HG02763 (cell line): ENCODE results near the gene CCDC27.

Experiments used
- ATAC-seq: cut with Tn5 transposase; IDR thresholded peaks from one replicate; pipeline ENCODE4 v1.9.1; 2021; ENCODE audit warnings: mild to moderate bottlenecking, moderate library complexity; ENCODE audit not compliant: unreplicated experiment

The CCDC27 gene

DNA sequence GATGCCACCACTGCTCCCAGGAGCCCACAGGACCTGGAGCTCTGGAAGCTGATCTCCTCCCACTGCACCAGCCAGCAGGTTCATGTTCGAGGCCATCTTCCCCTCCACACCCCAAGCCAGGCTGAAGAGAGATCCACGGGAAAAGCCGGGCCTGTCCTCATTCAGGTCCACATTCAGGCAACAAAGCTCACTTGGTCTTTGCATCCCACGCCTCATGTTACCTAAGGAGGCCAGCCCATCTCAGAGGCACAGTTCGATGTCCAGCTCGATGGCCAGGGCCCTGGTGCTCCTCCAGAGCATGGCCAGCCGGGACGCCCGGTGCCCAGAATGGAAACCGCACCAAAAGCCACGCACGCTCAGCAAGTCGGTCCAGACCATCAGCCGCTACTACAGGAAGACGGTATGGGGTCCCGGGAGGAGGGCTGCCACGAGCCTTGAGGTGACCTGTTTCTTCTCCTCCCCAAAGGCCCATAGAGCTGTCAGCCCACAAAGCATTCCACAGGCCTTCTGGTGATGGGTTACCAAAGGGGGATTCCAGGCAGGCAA lies at the start of gene CCDC27:
Gene CCDC27, plus strand, starts transcription at position 51 of the 546 bp plus-strand sequence. Its CDS starts 32 bp downstream, at position 83.
- no peak for ATAC-seq

DNA sequence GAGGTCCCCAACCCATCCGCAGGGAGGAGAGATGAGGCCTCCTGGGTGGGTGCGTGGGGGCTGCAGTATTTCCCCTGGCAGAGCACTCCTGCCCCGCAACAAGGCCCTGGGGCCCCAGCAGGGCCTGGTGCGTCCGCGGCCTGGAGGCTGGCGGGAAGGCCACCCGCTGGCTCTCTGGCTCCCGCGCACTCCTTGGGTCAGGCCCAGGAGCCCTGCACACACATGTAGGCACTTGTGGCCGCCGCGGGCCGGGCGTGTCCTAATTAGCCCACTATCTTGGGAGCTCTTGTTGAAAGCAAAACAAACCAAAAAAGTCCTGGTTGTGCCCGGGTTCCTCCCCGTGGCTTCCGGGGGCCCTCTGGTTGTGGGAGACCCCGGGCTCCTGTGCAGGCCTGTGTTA lies 49.7 kb upstream of the CCDC27 start:
- no peak for ATAC-seq

DNA sequence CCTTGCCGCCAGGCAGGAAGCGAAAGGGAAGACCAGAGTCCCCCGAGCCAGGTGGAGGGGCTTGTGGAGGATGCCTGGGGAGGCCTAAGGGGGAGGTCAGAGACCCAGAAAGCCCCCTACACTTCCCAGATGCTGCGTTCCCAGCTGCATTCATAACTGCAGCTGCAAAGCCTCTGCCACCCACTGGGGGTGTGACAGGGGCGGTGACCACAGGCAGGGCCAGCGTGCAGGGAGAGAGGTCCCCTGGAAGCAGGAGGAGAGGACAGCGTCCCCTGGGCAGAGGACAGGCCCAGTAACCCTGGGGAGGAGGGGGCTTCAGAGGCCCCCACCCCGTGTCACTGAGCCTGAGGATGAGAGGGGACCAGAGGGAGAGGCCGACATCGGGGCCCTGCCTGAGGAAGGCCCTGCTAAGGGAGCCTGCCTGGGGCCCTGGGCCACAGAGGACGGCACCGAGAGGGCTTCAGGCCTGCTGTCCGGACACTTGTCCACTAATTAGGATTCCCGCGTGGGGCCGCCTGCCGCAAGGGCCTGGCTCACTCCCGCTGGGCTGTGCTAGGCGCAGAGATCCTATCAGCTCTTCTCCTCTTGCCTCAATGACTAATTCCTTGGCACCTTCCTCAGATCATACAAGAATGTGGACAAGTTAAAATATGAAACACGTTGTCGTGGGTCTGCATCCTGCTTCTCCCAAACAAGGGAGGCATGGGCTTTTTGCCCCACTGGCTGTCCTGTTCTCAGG lies 49.1 kb upstream of the CCDC27 start:
- ATAC-seq, result no peak

DNA sequence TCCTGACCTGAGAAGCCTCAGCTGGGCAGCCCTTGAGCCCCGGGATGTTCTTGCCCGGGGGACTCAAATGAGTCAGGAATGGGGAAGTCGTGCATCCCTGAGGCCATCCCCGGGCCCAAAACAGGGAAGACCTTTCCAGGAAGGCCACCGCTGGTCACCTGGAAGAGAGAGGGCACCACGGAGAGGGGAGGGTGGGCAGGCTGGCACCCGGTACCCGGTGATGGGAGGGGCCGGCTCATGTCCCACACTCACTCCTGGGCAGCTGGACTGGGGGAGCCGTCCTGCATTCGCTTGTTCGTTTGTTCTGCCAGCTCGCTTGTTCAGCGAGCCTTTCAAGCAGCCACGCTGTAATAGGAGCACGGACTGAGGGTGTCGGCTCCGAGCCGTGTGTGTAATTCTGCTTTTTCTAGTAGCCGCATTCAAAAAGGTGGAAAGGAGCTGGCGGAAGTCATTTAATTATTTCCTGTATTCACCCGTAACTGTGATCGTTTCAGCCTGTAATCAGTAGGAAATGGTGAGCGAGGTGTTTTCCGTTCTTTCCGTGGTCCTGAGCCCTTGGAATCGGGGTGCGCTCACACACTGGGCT lies 48.4 kb upstream of the CCDC27 start:
- no peak for ATAC-seq

DNA sequence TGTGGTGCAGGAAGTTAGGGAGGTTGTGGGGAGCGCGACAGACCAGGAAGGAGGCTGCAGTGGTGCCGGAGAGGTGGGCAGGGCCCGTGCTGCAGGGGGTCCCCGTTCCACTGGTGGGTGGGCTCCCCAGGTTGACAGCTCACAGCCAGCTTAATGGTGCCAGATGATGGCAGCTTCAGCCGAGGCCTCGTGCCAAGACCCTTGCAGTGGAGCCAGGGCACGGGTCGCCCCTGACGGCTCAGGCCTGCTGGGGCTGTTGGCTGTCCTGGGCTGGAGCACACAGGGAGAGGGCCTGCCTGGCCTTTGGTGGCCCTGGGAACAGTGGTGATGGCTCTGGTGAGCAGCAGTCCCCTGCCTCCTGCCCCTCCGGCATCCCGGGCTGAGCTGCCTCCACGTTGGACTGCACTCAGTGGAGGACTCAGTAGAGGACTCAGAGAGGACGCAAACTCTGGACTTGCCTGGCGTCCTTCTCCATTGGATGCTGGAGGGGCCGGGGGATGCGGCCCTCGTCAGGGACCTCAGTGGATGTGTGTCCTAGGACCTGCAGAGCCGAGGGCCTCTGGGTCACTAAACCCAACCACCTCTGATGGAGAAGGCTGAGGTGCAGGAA lies 46.8 kb upstream of the CCDC27 start:
- no peak for ATAC-seq

DNA sequence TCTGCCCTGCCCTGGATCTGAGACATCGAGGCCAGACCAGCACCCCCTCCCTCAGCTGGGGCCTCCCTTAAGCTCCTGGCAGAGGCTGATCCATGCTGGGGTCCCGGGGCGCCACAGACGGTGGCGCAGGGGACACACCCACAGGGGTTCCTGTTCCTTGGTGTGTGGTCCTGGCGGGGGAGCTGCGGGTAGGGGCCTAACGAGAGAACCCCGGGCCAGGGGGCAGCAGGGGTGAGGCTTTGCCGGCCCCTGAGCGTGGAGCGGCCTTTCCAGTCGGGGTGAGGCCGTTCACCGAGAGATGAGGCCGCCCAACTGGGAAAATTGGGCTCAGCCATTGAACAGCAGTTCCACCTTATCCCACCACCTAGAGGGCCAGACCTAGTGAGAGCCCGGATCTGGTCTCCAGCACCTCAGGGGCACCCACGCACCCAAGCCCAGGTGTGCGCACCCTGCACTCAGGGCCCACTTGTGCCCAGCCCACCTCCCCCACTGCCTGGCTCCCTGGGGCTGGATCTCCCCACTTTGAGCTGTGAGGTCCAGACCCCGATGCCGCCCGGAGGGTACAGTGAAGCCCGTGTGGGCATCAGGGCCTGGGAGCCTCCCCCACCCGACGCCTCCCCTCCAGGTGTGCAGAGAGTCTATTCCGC lies 45.5 kb upstream of the CCDC27 start:
- no peak for ATAC-seq

DNA sequence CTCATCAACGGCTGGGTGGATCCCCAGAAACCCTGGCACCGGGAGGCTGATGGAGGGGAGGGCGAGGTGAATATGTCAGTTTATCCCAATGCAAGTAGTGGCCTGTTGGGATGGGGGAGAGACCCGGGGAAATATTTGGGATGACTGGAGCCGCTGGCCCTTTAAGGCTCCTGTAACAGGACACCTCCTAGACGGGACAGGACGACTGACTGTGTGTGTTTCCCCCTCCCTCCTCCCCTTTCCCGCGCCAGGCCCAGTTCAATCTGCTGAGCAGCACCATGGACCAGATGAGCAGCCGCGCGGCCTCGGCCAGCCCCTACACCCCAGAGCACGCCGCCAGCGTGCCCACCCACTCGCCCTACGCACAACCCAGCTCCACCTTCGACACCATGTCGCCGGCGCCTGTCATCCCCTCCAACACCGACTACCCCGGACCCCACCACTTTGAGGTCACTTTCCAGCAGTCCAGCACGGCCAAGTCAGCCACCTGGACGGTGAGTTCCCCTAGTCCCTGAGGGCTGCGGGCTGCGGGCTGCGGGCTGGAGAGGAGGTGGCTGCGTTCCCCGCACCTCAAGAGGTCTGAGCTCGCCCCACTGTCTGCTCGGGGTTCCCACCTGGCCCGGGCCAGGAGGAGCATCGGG lies 44.8 kb upstream of the CCDC27 start:
- ATAC-seq, result no peak

DNA sequence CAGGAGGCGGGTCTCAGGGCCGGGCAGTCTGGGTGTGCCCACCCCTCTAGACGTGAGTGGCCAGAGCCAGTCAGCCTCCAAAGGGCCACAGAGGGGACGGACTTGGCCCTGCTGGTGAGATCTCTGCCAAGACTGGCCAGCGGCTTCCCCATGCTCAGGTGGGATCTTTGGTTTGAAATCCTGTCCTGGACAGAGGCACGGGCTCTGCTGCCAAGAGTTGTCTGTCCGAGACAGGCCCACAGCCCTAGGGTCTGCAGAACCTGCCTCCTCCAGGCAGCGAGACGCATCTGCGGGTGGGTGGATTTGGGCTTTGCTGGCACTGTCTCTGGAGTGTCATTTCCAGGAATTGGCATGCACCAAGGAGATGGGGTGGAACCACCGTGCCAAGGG lies 44.3 kb upstream of the CCDC27 start:
- ATAC-seq, result no peak

DNA sequence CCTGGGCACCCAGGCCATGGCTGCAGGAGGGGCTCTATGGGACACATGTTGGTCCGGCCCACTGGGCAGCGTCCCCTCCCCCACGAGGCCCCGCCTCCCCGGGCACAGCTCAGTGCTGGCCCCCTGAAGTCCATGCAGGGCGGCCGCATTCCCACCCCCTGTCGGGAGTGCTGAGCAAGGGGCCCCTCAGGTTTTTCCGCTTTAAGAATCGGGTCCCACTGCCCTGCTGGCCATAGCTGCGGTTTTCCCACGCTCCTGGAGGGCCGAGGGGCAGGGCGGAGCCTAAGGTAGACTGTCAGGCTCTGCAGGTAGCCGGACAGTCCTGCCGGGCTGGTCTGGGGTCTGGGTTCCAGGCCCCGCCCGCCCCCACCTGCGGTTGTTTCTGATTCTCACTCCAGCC lies 43.5 kb upstream of the CCDC27 start:
- ATAC-seq, result no peak

DNA sequence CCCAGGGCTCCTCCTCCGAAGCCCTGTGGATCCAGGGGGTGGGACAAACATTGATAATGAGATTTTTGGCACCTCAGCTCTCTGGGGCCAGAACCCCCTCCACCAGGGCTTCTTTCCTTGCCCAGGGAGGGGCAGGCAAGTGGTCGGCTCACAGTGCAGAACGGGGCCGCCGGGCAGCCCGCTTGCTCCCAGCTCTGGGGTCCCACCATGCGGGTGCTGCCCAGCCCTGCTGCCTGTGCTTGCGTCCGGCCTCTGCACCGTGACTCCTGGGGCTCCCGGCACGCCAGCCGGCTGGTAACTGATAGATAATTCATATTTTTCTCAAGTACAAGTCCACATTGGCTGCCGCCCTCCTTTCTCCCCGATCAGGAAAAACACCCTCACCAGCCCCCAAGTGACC lies 42.0 kb upstream of the CCDC27 start:
- no peak for ATAC-seq

DNA sequence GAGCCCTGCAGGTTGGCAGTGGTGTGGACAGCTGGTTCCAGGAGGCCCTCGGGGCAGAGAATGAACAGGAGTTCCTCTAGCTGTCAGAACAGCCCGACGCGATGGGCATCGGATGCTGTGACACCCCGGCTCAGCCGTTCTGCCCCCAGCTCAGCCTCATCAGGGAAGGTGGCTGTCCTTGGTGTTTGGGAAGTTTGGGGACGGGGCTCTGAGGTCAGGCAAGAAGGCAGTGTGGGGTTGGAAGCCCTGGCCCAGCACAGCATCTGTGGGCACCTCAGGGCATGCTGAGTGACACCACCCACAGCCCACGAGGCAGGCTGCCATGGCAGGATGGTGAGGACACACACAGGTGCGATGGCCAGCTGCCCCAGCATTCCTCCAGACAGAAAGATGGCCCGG lies 40.9 kb upstream of the CCDC27 start:
- no peak for ATAC-seq

DNA sequence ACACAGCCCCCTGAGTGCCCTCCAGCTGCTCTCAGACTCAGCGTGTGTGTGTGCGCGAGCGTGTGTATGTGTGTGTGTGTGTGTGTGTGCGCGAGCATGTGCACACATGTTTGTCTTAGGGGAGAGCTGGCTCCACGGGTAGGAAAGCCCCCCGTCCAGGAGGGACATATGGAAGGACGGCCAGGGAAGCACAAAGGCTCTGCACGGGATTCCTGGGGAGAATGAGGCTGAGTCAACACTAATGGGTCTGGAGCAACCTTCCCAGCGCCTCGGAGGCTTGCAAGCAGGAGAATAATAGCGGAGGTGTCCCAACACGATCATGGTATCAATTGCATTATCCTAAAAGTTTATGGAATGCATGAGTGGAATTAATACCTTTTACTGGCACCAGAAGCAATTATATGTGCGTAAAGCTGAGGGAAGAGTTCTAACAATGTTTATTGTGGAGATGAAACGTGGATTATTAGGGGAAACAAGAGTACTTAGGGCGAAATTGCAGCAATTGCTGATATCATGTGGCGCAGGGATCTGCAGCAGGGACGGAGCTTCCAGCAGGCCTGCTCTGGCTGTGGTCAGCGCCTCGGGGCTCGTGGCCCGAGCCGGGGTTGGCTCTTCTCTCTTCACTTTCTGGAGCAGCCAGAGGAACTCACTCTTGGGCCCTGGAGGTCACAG lies 40.3 kb upstream of the CCDC27 start:
- ATAC-seq, result no peak

DNA sequence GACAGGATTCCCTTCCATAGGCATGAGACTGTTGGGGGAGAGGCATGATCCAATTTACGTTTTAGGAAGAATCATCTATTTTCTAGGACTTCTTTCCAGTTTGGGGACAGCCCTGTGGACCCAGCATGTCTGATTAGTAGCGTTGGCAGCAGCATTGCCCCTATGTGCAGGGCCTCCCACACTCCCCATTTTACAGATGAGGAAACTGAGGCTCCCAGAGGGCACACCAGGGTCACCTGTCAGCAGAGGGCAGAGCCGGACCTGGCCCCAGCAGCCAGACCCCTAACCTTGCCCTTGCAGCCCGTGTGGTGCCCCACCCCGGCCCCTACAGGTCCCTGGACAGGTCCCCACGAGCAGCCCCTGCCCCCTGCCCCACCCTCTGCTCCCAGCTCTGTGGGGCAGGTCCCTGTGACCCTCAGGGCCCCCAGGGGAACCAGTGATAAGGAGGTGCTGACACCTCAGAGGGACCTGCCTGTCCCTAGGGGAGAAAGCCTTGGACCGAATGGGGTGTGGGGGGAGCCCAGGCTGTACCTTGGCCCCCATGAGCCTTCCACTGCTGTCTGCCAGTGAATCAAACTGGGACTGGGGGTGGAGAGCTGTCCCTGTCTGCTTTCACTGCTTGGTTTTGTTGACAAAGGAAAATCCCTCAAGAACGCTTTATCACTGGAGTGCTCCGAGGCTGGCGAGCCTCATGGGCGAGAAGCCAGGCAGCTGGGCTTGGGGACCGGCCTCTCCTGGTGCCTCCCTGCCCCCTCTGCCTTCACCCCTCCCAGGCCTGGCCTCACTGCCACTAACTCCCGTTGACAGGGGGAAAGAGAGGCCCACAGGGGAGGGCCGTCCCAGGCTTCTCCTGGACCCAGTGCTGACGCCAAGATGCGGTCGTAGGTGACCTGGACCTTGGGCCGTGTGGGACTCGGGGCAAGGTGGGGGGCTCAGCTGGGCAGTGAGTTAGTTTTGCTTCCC lies 39.4 kb upstream of the CCDC27 start:
- no peak for ATAC-seq

DNA sequence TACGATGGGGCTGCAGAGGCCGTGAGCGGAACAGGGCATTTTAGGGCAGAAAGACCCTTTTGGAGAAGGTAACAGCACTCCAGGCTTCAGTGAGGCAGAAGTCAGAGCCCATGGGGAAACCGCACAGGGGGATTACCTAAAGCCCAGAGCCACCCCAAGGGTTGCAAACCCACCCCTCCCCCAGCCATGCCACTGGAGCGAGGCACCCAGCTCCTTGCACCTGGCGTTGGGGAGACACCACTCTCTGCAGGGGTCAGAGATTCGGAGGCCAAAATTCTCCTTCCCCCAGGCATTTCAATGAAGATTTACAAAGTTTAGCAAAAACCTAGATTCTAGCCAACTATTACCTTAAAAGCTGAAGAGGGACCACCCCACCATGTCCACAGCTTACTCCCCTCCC lies 38.4 kb upstream of the CCDC27 start:
- no peak for ATAC-seq

DNA sequence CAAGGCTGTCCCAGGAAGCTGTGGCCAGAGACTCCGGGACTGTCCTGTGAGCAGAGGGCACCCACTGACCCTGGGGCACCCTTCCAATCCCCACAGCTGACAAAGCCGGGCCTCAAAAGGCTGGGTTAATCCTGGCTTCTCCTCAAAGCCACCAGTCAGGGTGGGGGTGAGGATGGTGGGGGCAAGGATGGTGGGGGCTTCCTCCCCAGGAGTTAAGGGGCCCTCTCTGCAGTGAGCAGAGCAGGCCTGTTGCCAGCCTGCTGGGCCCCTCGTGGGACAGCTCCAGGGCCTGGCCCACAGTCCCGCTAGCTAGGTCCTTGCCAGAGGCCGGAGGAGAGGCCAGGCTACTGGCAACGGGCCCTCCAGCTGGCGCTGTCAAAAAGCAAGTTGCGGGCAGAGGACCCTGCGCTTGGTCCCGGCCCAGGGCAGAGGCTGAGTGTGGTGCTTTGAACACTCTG lies 37.9 kb upstream of the CCDC27 start:
- ATAC-seq, result no peak

DNA sequence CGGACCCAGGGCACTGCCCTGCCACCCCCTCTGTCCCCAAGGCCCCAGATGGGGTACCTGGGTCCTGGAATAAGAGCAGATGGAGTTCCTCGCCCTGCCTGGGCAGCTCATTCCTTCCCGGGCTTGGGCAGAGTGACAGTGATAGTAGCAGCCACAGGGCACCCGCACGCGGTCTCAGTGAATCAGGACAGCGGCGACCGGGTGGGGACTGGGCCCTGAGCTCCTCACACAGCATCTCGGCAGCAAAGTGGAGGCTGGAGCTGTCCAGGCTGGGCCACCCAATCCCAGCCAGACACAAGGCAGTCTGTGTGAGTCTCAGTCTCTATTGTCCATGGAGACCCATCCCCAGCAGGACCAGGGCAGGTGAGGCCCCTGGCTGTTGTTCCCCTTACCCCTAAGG lies 37.4 kb upstream of the CCDC27 start:
- ATAC-seq, result no peak

DNA sequence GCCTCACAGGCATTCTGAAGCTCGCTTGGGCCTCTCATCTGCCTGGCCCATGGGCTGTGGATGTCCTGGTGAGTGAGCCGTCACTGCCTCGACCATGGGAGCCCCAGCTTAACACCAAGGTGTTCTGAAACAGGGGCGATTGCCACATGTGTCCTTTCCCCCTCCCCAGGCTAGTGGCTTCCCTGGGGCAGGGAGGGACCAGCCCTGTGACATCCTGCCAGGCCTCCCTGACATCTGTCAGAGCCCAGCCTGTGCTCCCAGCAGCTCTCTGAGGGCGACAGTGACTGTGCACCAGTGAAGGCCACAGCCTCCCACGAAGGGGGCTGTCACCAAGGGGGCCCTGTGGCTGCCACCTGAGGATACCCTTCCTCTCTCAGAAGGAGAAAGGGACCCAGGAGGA lies 35.9 kb upstream of the CCDC27 start:
- ATAC-seq, result no peak

DNA sequence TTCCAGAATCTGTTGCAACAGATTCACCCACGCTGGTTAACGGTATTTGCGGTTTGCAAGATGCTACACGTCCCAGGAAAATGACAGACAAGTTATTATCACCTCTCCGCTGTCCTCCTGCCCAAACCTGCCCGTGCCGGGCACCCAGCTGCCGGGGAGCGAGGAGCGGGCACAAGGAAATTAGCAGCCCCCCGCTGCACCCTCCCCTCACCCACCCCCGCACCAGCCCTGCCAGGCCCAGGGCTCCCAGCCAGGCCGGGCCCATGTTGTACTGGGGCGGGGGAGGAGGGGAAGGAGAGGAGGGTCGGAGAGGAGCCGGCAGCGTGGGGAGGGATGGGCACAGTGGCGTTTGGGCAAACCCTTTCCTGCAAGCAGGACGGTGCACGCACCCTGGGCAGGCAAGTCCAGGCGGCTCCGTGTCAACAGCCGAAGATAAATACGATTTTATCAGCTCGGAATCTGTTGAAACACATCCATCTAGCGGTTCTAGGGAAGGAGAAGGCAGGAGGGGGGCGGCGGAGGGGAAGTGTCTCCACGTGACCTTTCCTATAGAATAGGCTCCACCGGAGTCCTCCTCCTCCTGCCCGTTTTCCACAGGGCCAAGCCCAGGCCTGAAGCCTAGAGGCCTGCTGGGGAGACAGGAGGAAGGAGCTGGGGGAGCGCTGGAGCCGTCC lies 35.1 kb upstream of the CCDC27 start:
- no peak for ATAC-seq
